Measurements from ENCODE around the gene CASP6.
"Not testable (repeated sequence)": the region's sequence is repeated elsewhere in the genome, so short reads cannot be mapped to it uniquely, and the experiment has no call there.

Gene CASP6

GRCh38 chr4:109718759-109719158 is 15.5 kb upstream of the CASP6 start:
- DNase-seq, result no peak

- no peak for DNase-seq
Measured at GRCh38 chr4:109713500-109713899, 10.3 kb upstream of the CASP6 start.

GRCh38 chr4:109708990-109709389 is 5.7 kb upstream of the CASP6 start:
- no peak for DNase-seq

GRCh38 chr4:109708435-109708834 is 5.2 kb upstream of the CASP6 start:
- no peak for DNase-seq

- DNase-seq, result no peak
Measured at GRCh38 chr4:109703664-109704361, 568 bp upstream of the CASP6 start.

- no peak for DNase-seq
Measured at GRCh38 chr4:109701566-109702410, 1.5 kb downstream of the CASP6 start.

- DNase-seq, result no peak
Measured at GRCh38 chr4:109699553-109700225, 3.6 kb downstream of the CASP6 start.

GRCh38 chr4:109698656-109699055 is 4.6 kb downstream of the CASP6 start:
- no peak for DNase-seq

GRCh38 chr4:109691411-109691920 is 11.8 kb downstream of the CASP6 start:
- no peak for DNase-seq

GRCh38 chr4:109690690-109691410 is 12.4 kb downstream of the CASP6 start:
- DNase-seq, result no peak

- DNase-seq, result no peak
Measured at GRCh38 chr4:109684727-109685126, 18.5 kb downstream of the CASP6 start.

- no peak for DNase-seq
Measured at GRCh38 chr4:109683621-109684253, 19.5 kb downstream of the CASP6 start.

- DNase-seq, result no peak
Measured at GRCh38 chr4:109682875-109683274, 20.4 kb downstream of the CASP6 start.

- DNase-seq, result not testable (repeated sequence)
Measured at GRCh38 chr4:109678925-109679324, 24.3 kb downstream of the CASP6 start.

GRCh38 chr4:109678472-109678871 is 24.8 kb downstream of the CASP6 start:
- DNase-seq, result not testable (repeated sequence)

- no peak for DNase-seq
Measured at GRCh38 chr4:109676886-109677285, 26.4 kb downstream of the CASP6 start.

GRCh38 chr4:109675843-109676242 is 27.4 kb downstream of the CASP6 start:
- no peak for DNase-seq

- DNase-seq, result no peak
Measured at GRCh38 chr4:109675181-109675580, 28.1 kb downstream of the CASP6 start.

- no peak for DNase-seq
Measured at GRCh38 chr4:109673303-109673702, 29.9 kb downstream of the CASP6 start.

GRCh38 chr4:109672169-109672930 is 30.9 kb downstream of the CASP6 start:
- no peak for DNase-seq

- no peak for DNase-seq
Measured at GRCh38 chr4:109671350-109671749, 31.9 kb downstream of the CASP6 start.

Measured in NCI-H2081 treated with DMSO at 0.1 percent for 48 hours (cell line).